KMS-11 (cell line): ENCODE data around the gene CX3CL1.

Experiments used
- H2AFZ ChIP-seq: fragments of 200-600 bp; sonication (generic); 2 replicates; pipeline ENCODE4 v1.6.1; 2016; ENCODE audit warnings: antibody characterized with exemption, mixed run types, low read depth
- H3K27ac ChIP-seq: fragments of 200-600 bp; sonication (generic); 2 replicates; pipeline ENCODE4 v1.6.1; 2016; ENCODE audit warnings: mild to moderate bottlenecking, mixed run types
- H3K27me3 ChIP-seq: fragments of 200-600 bp; sonication (generic); 2 replicates; pipeline ENCODE4 v1.6.1; 2017; ENCODE audit warnings: mild to moderate bottlenecking, low read depth, mixed run types, moderate library complexity; ENCODE audit not compliant: insufficient read depth
- H3K36me3 ChIP-seq: fragments of 200-600 bp; sonication (generic); 2 replicates; pipeline ENCODE4 v1.6.1; 2017; ENCODE audit warnings: mild to moderate bottlenecking, mixed run types; ENCODE audit not compliant: insufficient read depth
- H3K4me1 ChIP-seq: fragments of 200-600 bp; sonication (generic); 2 replicates; pipeline ENCODE4 v1.6.1; 2016; ENCODE audit warnings: mild to moderate bottlenecking, low read depth, mixed run types; ENCODE audit not compliant: poor library complexity, severe bottlenecking
- H3K4me2 ChIP-seq: fragments of 200-600 bp; sonication (generic); 2 replicates; pipeline ENCODE4 v1.7.0; 2016; ENCODE audit warnings: mild to moderate bottlenecking, mixed run types
- H3K4me3 ChIP-seq: fragments of 200-600 bp; sonication (generic); IDR thresholded peaks from 2 replicates; pipeline ENCODE4 v1.6.1; 2017; ENCODE audit warnings: low read depth, low read length, mixed read lengths; ENCODE audit not compliant: insufficient read depth
- H3K79me2 ChIP-seq: fragments of 200-600 bp; sonication (generic); 2 replicates; pipeline ENCODE4 v1.6.1; 2016; ENCODE audit warnings: low read depth, mixed run types; ENCODE audit not compliant: insufficient read depth
- H3K9ac ChIP-seq: fragments of 200-600 bp; sonication (generic); 2 replicates; pipeline ENCODE4 v1.6.1; 2016; ENCODE audit warnings: mild to moderate bottlenecking, mixed run types
- H4K20me1 ChIP-seq: fragments of 200-600 bp; sonication (generic); 2 replicates; pipeline ENCODE4 v1.6.1; 2016; ENCODE audit warnings: mild to moderate bottlenecking, mixed run types; ENCODE audit not compliant: insufficient read depth
- CTCF ChIP-seq: fragments of 200-600 bp; sonication (generic); conservative IDR thresholded peaks from 2 replicates; pipeline ENCODE4 v1.6.1; 2017; ENCODE audit warnings: low read depth, mild to moderate bottlenecking, antibody characterized with exemption, low read length, moderate library complexity, mixed read lengths

Gene CX3CL1

DNA sequence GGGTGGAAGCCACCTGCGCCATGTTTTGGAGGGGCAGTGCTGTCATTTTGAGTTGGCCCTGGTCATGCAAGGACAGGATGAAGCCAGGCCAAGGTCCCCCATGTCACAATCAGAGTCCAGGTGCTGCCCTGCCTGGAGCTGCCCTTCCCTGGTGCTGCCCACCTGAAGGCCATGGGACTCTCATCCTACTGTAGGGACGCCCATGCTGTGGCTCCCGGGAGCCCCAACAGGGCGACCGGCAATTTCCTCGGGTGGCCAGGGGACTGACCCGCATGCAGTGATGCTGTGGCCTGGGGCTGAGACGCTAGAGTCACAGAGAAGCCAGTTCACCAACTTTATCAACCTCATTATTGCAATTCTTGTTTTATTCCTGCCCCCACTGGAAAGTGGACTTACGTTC lies 40.3 kb downstream of the CX3CL1 start:
- Histone ChIP-seq H3K9ac (no peak overlapping the region), H4K20me1 (no peaks in the 10 kb centered on the region), H3K79me2 (no peaks in the 10 kb centered on the region), H3K36me3 (no peaks in the 10 kb centered on the region), H3K4me3 (no peak overlapping the region), H3K27me3 (no peaks in the 10 kb centered on the region; the same call in 1 of the 2 replicates), H3K4me1 (no peaks in the 10 kb centered on the region), H3K27ac (no peak overlapping the region), H3K4me2 (no peak overlapping the region), H2AFZ (no peak overlapping the region)
- TF ChIP-seq CTCF = no peak

DNA sequence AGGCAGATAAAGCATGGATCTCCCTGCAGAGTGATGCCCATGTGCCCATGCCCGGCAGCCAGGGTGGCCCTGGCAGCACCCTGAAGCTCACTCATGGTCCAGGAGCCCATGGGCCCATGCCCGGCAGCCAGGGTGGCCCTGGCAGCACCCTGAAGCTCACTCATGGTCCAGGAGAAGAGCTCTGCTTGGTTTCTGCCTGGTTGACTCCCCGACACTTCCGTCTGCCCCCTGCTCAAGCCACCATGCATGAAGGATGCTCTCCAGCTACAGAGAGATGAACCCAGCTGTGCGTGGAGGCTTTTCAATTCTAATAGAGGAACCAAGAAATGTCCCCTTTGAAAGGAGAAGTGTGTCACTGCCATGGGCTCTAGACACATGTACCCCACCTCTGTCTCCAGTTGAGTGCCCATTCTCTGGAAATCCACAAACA lies 41.0 kb downstream of the CX3CL1 start:
- no peaks in the 10 kb centered on the region for H3K79me2 ChIP-seq
- H3K4me2 ChIP-seq = no peak overlapping the region
- H3K4me3 ChIP-seq = no peak overlapping the region
- no peak overlapping the region for H3K9ac ChIP-seq
- no peaks in the 10 kb centered on the region; the same call in 1 of the 2 replicates for H3K27me3 ChIP-seq
- H3K27ac ChIP-seq = no peak overlapping the region
- no peaks in the 10 kb centered on the region for H3K36me3 ChIP-seq
- H4K20me1 ChIP-seq = no peaks in the 10 kb centered on the region
- no peak for TF ChIP-seq CTCF
- H2AFZ ChIP-seq = no peak overlapping the region
- H3K4me1 ChIP-seq = peaks cover 2% of the 10 kb centered on the region

GRCh38 chr16:57413733-57414132 lies 41.4 kb downstream of the CX3CL1 start:
- Histone ChIP-seq H3K4me2 (no peak overlapping the region), H2AFZ (no peak overlapping the region), H3K36me3 (no peaks in the 10 kb centered on the region), H3K27ac (no peak overlapping the region), H3K9ac (no peak overlapping the region), H3K4me3 (no peak overlapping the region), H3K4me1 (peaks cover 6% of the 10 kb centered on the region), H3K27me3 (no peaks in the 10 kb centered on the region; the same call in 1 of the 2 replicates), H4K20me1 (no peaks in the 10 kb centered on the region), H3K79me2 (no peaks in the 10 kb centered on the region)
- TF ChIP-seq CTCF = no peak

DNA sequence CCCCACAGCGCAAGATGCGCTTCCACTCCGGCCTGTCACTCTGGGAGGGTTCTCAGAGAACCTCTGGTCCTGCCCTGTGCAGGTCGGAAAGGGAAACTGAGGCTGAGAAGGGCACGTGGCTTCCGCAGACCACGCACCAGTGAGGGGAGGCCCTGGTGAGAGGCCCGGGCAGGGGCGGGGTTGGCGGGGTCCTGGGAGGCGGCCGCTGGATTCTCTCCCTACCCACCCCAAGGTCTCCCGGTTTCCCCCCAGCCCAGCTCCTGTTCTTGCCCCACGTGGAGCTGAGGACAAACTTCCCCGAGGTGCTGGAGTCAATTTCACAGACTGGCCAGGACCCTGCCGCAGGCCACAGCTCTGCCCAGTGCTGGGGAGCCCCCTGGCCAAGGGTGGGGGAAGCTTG lies 43.8 kb downstream of the CX3CL1 start:
- H3K4me1 ChIP-seq = peaks cover 13% of the 10 kb centered on the region

More for the DNA sequence above, 43.8 kb downstream of the CX3CL1 start:
- no peak overlapping the region for H3K9ac ChIP-seq
- no peak overlapping the region for H3K4me2 ChIP-seq
- no peaks in the 10 kb centered on the region for H3K36me3 ChIP-seq
- TF ChIP-seq CTCF = no peak
- H3K27ac ChIP-seq = no peak overlapping the region
- H3K79me2 ChIP-seq = no peaks in the 10 kb centered on the region
- H4K20me1 ChIP-seq = no peaks in the 10 kb centered on the region
- H3K4me3 ChIP-seq = no peak overlapping the region
- no peaks in the 10 kb centered on the region for H3K27me3 ChIP-seq
- no peak overlapping the region for H2AFZ ChIP-seq
